ENCODE results near the gene CYP24A1. TPM values are rescaled to one million over a fixed set of nuclear protein-coding genes. Genes with fewer than 3 reads are reported as not detected.
A peak's percentile ranks its signal among the peaks of the same experiment; 100 is the strongest.

CYP24A1 gene
- total and polyA plus RNA-seq, 2 donors (not counting 1 experiment from before 2014, with no cell fraction given): not detected

GRCh38 chr20:54199721-54200176 is 26.0 kb upstream of the CYP24A1 start:
- H3K4me2 ChIP-seq (replicated peaks; ENCODE audit: low read depth, low read length, poor library complexity, severe bottlenecking): no peak overlapping the region
- H3K27me3 Mint-ChIP-seq: peaks cover 7% of the 10 kb centered on the region
- 4% methylated on average over 3 of the region's 7 CpGs for WGBS (ENCODE audit: insufficient coverage)
- CTCF ChIA-PET: interaction anchor here (0.7 to 6.2 kb wide), 23 partner anchors 8 to 1959 kb away, joined by 3 to 55 read pairs (median 5); partner anchors contain the start of gene PFDN4
- H2AFZ ChIP-seq (ENCODE audit: insufficient read depth, low read depth, low read length, poor library complexity, severe bottlenecking): peak overlapping the region; percentile 6
- no peaks in the 10 kb centered on the region for H3K79me2 ChIP-seq (ENCODE audit: control insufficient read depth, insufficient read depth, low read length)
- H3K27ac ChIP-seq (ENCODE audit: low read length in 2 of 2): no peak overlapping the region
- no peaks in the 10 kb centered on the region for H3K27me3 ChIP-seq (replicated peaks in 1 of 4; ENCODE audit: control extremely low read depth in 1 of 4, control insufficient read depth in 3 of 4, insufficient read depth in 4 of 4, low read length in 3 of 4)
- peaks cover 10% of the 10 kb centered on the region for H3K4me1 Mint-ChIP-seq
- no peaks in the 10 kb centered on the region for H3K36me3 ChIP-seq (replicated peaks in 1 of 2; ENCODE audit: control extremely low read depth in 1 of 2, control insufficient read depth in 1 of 2, extremely low read depth in 1 of 2, insufficient read depth in 2 of 2, low read length in 1 of 2)
- peak; percentile 72 for DNase-seq
- no peaks in the 10 kb centered on the region for H4K20me1 ChIP-seq (ENCODE audit: control insufficient read depth, insufficient read depth, low read length, poor library complexity, severe bottlenecking)
- no peak overlapping the region for H3K4me3 Mint-ChIP-seq
- ATAC-seq (ENCODE audit: low read depth): peak; percentile 53
- no peak overlapping the region for H3K27ac Mint-ChIP-seq
- TF ChIP-seq CTCF (IDR thresholded peaks at IDR 0.05) (peak; percentile 99), EZH2 (IDR thresholded peaks at IDR 0.05; ENCODE audit: borderline replicate concordance, insufficient read depth, low read depth, low read length, poor library complexity, severe bottlenecking) (no peak)
- H3K9me3 Mint-ChIP-seq (ENCODE audit: insufficient read depth): no peaks in the 10 kb centered on the region
- no peak overlapping the region for H3K9ac ChIP-seq (ENCODE audit: low read length)
- H3K9me3 ChIP-seq (ENCODE audit: control extremely low read depth in 1 of 3, control insufficient read depth in 2 of 3, insufficient read depth in 1 of 3, low read length in 2 of 3): no peaks in the 10 kb centered on the region
- POLR2A ChIA-PET: interaction anchor here (0.5 to 0.6 kb wide), 2 partner anchors 284 to 315 kb away, joined by 3 to 4 read pairs; no protein-coding TSS in a partner anchor
- no peak overlapping the region for H3K4me3 ChIP-seq (ENCODE audit: control extremely low read depth in 1 of 5, extremely low read depth in 1 of 5, insufficient read depth in 1 of 5, low read depth in 2 of 5, low read length in 4 of 5)
- peaks cover 0 to 8% of the 10 kb centered on the region in 2 donors for H3K4me1 ChIP-seq (ENCODE audit: control insufficient read depth in 2 of 2, insufficient read depth in 2 of 2, low read length in 2 of 2)
- intact Hi-C loops (cut with micrococcal nuclease): loop anchor here (1.0 to 10.0 kb wide), 7 partner anchors 96 to 982 kb away; no protein-coding TSS in a partner anchor

- H3K4me1 Mint-ChIP-seq: peaks cover 10% of the 10 kb centered on the region
- Histone ChIP-seq H3K4me1 (ENCODE audit: control insufficient read depth in 2 of 2, insufficient read depth in 2 of 2, low read length in 2 of 2) (peaks cover 0 to 8% of the 10 kb centered on the region in 2 donors), H3K9ac (ENCODE audit: low read length) (no peak overlapping the region), H4K20me1 (ENCODE audit: control insufficient read depth, insufficient read depth, low read length, poor library complexity, severe bottlenecking) (no peaks in the 10 kb centered on the region), H3K9me3 (ENCODE audit: control extremely low read depth in 1 of 3, control insufficient read depth in 2 of 3, insufficient read depth in 1 of 3, low read length in 2 of 3) (no peaks in the 10 kb centered on the region), H3K27ac (ENCODE audit: low read length in 2 of 2) (no peak overlapping the region), H3K36me3 (replicated peaks in 1 of 2; ENCODE audit: control extremely low read depth in 1 of 2, control insufficient read depth in 1 of 2, extremely low read depth in 1 of 2, insufficient read depth in 2 of 2, low read length in 1 of 2) (no peaks in the 10 kb centered on the region), H3K4me3 (ENCODE audit: control extremely low read depth in 1 of 5, extremely low read depth in 1 of 5, insufficient read depth in 1 of 5, low read depth in 2 of 5, low read length in 4 of 5) (no peak overlapping the region), H2AFZ (ENCODE audit: insufficient read depth, low read depth, low read length, poor library complexity, severe bottlenecking) (peak overlapping the region; percentile 6), H3K27me3 (replicated peaks in 1 of 4; ENCODE audit: control extremely low read depth in 1 of 4, control insufficient read depth in 3 of 4, insufficient read depth in 4 of 4, low read length in 3 of 4) (no peaks in the 10 kb centered on the region), H3K4me2 (replicated peaks; ENCODE audit: low read depth, low read length, poor library complexity, severe bottlenecking) (no peak overlapping the region), H3K79me2 (ENCODE audit: control insufficient read depth, insufficient read depth, low read length) (no peaks in the 10 kb centered on the region)
- DNase-seq (no peak), ATAC-seq (ENCODE audit: low read depth) (no peak)
- no peak overlapping the region for H3K4me3 Mint-ChIP-seq
- H3K27me3 Mint-ChIP-seq: peaks cover 7% of the 10 kb centered on the region
- intact Hi-C loops (cut with micrococcal nuclease): loop anchor here (1.0 to 5.0 kb wide), 6 partner anchors 96 to 982 kb away; no protein-coding TSS in a partner anchor
- POLR2A ChIA-PET: interaction anchor here (0.5 kb wide), 1 partner anchor 283 kb away, joined by 4 read pairs; no protein-coding TSS in a partner anchor
- no peak for TF ChIP-seq EZH2 (IDR thresholded peaks at IDR 0.05; ENCODE audit: borderline replicate concordance, insufficient read depth, low read depth, low read length, poor library complexity, severe bottlenecking)
- TF ChIP-seq CTCF (IDR thresholded peaks at IDR 0.05): no peak
- CTCF ChIA-PET: interaction anchor here (0.6 to 6.2 kb wide), 19 partner anchors 8 to 1959 kb away, joined by 3 to 55 read pairs (median 6); partner anchors contain the start of gene PFDN4
- 93% methylated on average over 3 of the region's 6 CpGs for WGBS (ENCODE audit: insufficient coverage)
- H3K9me3 Mint-ChIP-seq (ENCODE audit: insufficient read depth): no peaks in the 10 kb centered on the region
- H3K27ac Mint-ChIP-seq: no peak overlapping the region
Measured at GRCh38 chr20:54199283-54199682, 25.5 kb upstream of the CYP24A1 start.

All from B cell (primary cell).